IMR-90 (cell line): ENCODE results near the gene SEMA6A. TPM values are rescaled to one million over a fixed set of nuclear protein-coding genes. Genes with fewer than 3 reads are reported as not detected.

ENCODE experiments used
- ATAC-seq: fragments of 200-7000 bp; cut with Tn5 transposase; 2 replicates; pipeline ENCODE4 v1.9.1; 2020; ENCODE audit warnings: low read depth, mild to moderate bottlenecking, moderate library complexity
- BruUV-seq: library from RNA; stranded (reverse); fragments of 400-500 nt; replicated peaks from 2 replicates; lab custom pipeline; 2021; lab: Mats Ljungman, UMichigan
- CTCF ChIA-PET: fragments of 300-600 bp; formaldehyde crosslinking; extraction: SDS; loops from one replicate; lab custom pipeline; 2021; ENCODE audit warnings: antibody characterized with exemption; lab: Yijun Ruan, JAX
- POLR2A ChIA-PET: fragments of 300-600 bp; sonication (Branson Sonifier 250); formaldehyde crosslinking; loops from one replicate; lab custom pipeline; 2022; ENCODE audit warnings: antibody characterized with exemption; ENCODE audit not compliant: unreplicated experiment; lab: Charles Lee
- DNase-seq: peaks from one replicate; pipeline ENCODE4 v3.0.0; 2013
- H2AFZ ChIP-seq: replicated peaks from 2 replicates; pipeline ENCODE3; 2013; ENCODE audit warnings: low read length, mild to moderate bottlenecking; ENCODE audit not compliant: poor library complexity
- H2AK5ac ChIP-seq: 2 replicates; pipeline ENCODE4 v1.6.1; 2013; ENCODE audit warnings: low read depth, low read length, inconsistent platforms
- H2AK9ac ChIP-seq: replicated peaks from 2 replicates; pipeline ENCODE3; 2013; ENCODE audit warnings: mild to moderate bottlenecking, low read depth, low read length, moderate library complexity; ENCODE audit not compliant: poor library complexity
- H2BK120ac ChIP-seq: 2 replicates; pipeline ENCODE4 v1.6.1; 2013; ENCODE audit warnings: low read depth, low read length, inconsistent platforms
- H2BK15ac ChIP-seq: 3 replicates; pipeline ENCODE4 v1.6.1; 2013; ENCODE audit warnings: low read depth, low read length, inconsistent platforms
- H2BK20ac ChIP-seq: 2 replicates; pipeline ENCODE4 v1.6.1; 2013; ENCODE audit warnings: low read depth, mild to moderate bottlenecking, inconsistent platforms, low read length, moderate library complexity
- H2BK5ac ChIP-seq: 2 replicates; pipeline ENCODE4 v1.6.1; 2013; ENCODE audit warnings: mild to moderate bottlenecking, low read depth, low read length, inconsistent platforms; ENCODE audit not compliant: poor library complexity, severe bottlenecking
- H3K14ac ChIP-seq: replicated peaks from 2 replicates; pipeline ENCODE4 v1.6.1; 2013; ENCODE audit warnings: low read depth, low read length, inconsistent platforms
- H3K18ac ChIP-seq: 2 replicates; pipeline ENCODE4 v1.6.1; 2013; ENCODE audit warnings: low read depth, low read length, control low read depth
- H3K23ac ChIP-seq: 2 replicates; pipeline ENCODE4 v1.6.1; 2013; ENCODE audit warnings: low read depth, low read length, inconsistent platforms
- H3K27ac ChIP-seq: 2 replicates; pipeline ENCODE4 v1.5.1; 2013; ENCODE audit warnings: mild to moderate bottlenecking, control low read depth, low read length; ENCODE audit not compliant: insufficient read depth
- H3K27me3 ChIP-seq: 2 replicates; pipeline ENCODE4 v1.6.1; 2013; ENCODE audit warnings: low read length; ENCODE audit not compliant: control insufficient read depth, insufficient read depth
- H3K36me3 ChIP-seq: 2 replicates; pipeline ENCODE4 v1.6.1; 2013; ENCODE audit warnings: low read length, mixed read lengths; ENCODE audit not compliant: control insufficient read depth, insufficient read depth
- H3K4ac ChIP-seq: 2 replicates; pipeline ENCODE4 v1.6.1; 2013; ENCODE audit warnings: low read depth, low read length, inconsistent platforms
- H3K4me1 ChIP-seq: 2 replicates; pipeline ENCODE4 v1.6.1; 2013; ENCODE audit warnings: low read length, mixed read lengths; ENCODE audit not compliant: control insufficient read depth, insufficient read depth
- H3K4me2 ChIP-seq: 2 replicates; pipeline ENCODE4 v1.6.1; 2013; ENCODE audit warnings: low read depth, mild to moderate bottlenecking, control low read depth, low read length, moderate library complexity
- H3K4me3 ChIP-seq: 2 replicates; pipeline ENCODE4 v1.5.1; 2013; ENCODE audit warnings: low read depth, mild to moderate bottlenecking, control low read depth, low read length, moderate library complexity; ENCODE audit not compliant: insufficient read depth
- H3K56ac ChIP-seq: 2 replicates; pipeline ENCODE4 v1.6.1; 2013; ENCODE audit warnings: low read length, inconsistent platforms; ENCODE audit not compliant: insufficient read depth; ENCODE audit errors: extremely low read depth
- H3K79me1 ChIP-seq, 2 experiments: 2 replicates each; pipeline ENCODE4 v1.6.1; 2013; ENCODE audit warnings: low read length in 2 of 2, inconsistent platforms in 1 of 2, low read depth in 1 of 2
- H3K9ac ChIP-seq: 2 replicates; pipeline ENCODE4 v1.6.1; 2013; ENCODE audit warnings: low read depth, low read length, control low read depth
- H3K9me1 ChIP-seq: 2 replicates; pipeline ENCODE4 v1.6.1; 2013; ENCODE audit warnings: low read length, inconsistent platforms; ENCODE audit not compliant: insufficient read depth
- H3K9me3 ChIP-seq: 2 replicates; pipeline ENCODE4 v1.6.1; 2013; ENCODE audit warnings: low read length; ENCODE audit not compliant: control insufficient read depth, insufficient read depth
- H4K20me1 ChIP-seq: 2 replicates; pipeline ENCODE4 v1.6.1; 2013; ENCODE audit warnings: low read length, inconsistent platforms; ENCODE audit not compliant: insufficient read depth
- H4K5ac ChIP-seq: 2 replicates; pipeline ENCODE4 v1.6.1; 2013; ENCODE audit warnings: mild to moderate bottlenecking, low read depth, low read length, control low read depth
- H4K8ac ChIP-seq, 2 experiments: 2 replicates each; pipeline ENCODE4 v1.6.1; 2013; ENCODE audit warnings: low read depth in 2 of 2, low read length in 2 of 2, control low read depth in 1 of 2, inconsistent platforms in 1 of 2
- H4K91ac ChIP-seq: 2 replicates; pipeline ENCODE4 v1.6.1; 2013; ENCODE audit warnings: low read depth, low read length, inconsistent platforms; ENCODE audit not compliant: insufficient read depth
- BHLHE40 ChIP-seq: fragments of 150-350 bp; IDR thresholded peaks from 2 replicates; pipeline ENCODE4 v1.6.1; 2016; ENCODE audit warnings: mild to moderate bottlenecking, low read depth, low read length
- CEBPB ChIP-seq: IDR thresholded peaks from 2 replicates; pipeline ENCODE4 v1.6.1; 2012; ENCODE audit warnings: low read depth, low read length, improper control_type of control experiment
- CHD1 ChIP-seq: IDR thresholded peaks from 2 replicates; pipeline ENCODE4 v1.6.1; 2012; ENCODE audit warnings: low read depth, low read length, improper control_type of control experiment
- CTCF ChIP-seq: conservative IDR thresholded peaks from 2 replicates; pipeline ENCODE4 v1.5.1; 2012; ENCODE audit warnings: mild to moderate bottlenecking, low read depth, low read length, improper control_type of control experiment
- FOS ChIP-seq: fragments of 150-350 bp; IDR thresholded peaks from 2 replicates; pipeline ENCODE4 v1.6.1; 2016; ENCODE audit warnings: low read depth, low read length
- MAFK ChIP-seq: IDR thresholded peaks from 2 replicates; pipeline ENCODE4 v1.6.1; 2012; ENCODE audit warnings: low read depth, low read length, improper control_type of control experiment
- MAZ ChIP-seq: IDR thresholded peaks from 2 replicates; pipeline ENCODE4 v1.6.1; 2012; ENCODE audit warnings: low read depth, mild to moderate bottlenecking, low read length, improper control_type of control experiment, moderate library complexity, borderline replicate concordance
- MXI1 ChIP-seq: IDR thresholded peaks from 2 replicates; pipeline ENCODE4 v1.6.1; 2012; ENCODE audit warnings: low read depth, mild to moderate bottlenecking, low read length, moderate library complexity, borderline replicate concordance
- NFE2L2 ChIP-seq: fragments of 150-350 bp; IDR thresholded peaks from 2 replicates; pipeline ENCODE4 v1.6.1; 2016; ENCODE audit warnings: low read depth, mild to moderate bottlenecking, low read length
- POLR2A ChIP-seq: IDR thresholded peaks from 2 replicates; pipeline ENCODE4 v1.6.1; 2012; ENCODE audit warnings: mild to moderate bottlenecking, low read depth, low read length
- RAD21 ChIP-seq: IDR thresholded peaks from 2 replicates; pipeline ENCODE4 v1.6.1; 2012; ENCODE audit warnings: low read length, improper control_type of control experiment
- RCOR1 ChIP-seq: IDR thresholded peaks from 2 replicates; pipeline ENCODE4 v1.6.1; 2012; ENCODE audit warnings: mild to moderate bottlenecking, low read length, improper control_type of control experiment; ENCODE audit not compliant: insufficient replicate concordance
- RFX5 ChIP-seq: IDR thresholded peaks from 2 replicates; pipeline ENCODE4 v1.8.0; 2012; ENCODE audit warnings: low read depth, mild to moderate bottlenecking, low read length, moderate library complexity
- SMC3 ChIP-seq: fragments of 150-350 bp; IDR thresholded peaks from 2 replicates; pipeline ENCODE4 v1.6.1; 2016; ENCODE audit warnings: low read depth, mild to moderate bottlenecking, antibody characterized with exemption, low read length, moderate library complexity
- USF2 ChIP-seq: fragments of 150-350 bp; IDR thresholded peaks from 2 replicates; pipeline ENCODE4 v1.6.1; 2017; ENCODE audit warnings: mild to moderate bottlenecking, antibody characterized with exemption, low read length, low read depth
- WGBS, 2 experiments: methylation state at CpG; one replicate each; pipeline versions ENCODE4 v1.1.5 to v1.1.7; 2013; ENCODE audit warnings: missing lambda C conversion rate in 2 of 2; ENCODE audit not compliant: insufficient read length in 1 of 2; ENCODE audit errors: extremely low coverage in 2 of 2; 5-methylcytosine and 5-hydroxymethylcytosine counted together
- dilution Hi-C: fragments of 300-500 bp; cut with HindIII; formaldehyde crosslinking; loops from one replicate; pipeline ENCODE4 v1.14.3; 2018; ENCODE audit warnings: low sequenced_read_pairs; ENCODE audit not compliant: unreplicated experiment
- in situ Hi-C: fragments of 300-500 bp; cut with MboI; formaldehyde crosslinking; loops from 3 replicates; pipeline ENCODE4 v1.14.3; 2019; ENCODE audit warnings: low sequenced_read_pairs, inconsistent platforms, mixed read lengths
- intact Hi-C: fragments of 100-400 bp; cut with micrococcal nuclease; formaldehyde crosslinking; loops from 2 replicates; pipeline ENCODE4 v1.10.0; 2022
- polyA plus RNA-seq, 3 experiments: library from polyadenylated mRNA; depleted of rRNA; stranded (reverse); fragments of >200 nt; gene quantifications; 2 replicates each; pipeline ENCODE4 v1.2.3, GENCODE V29; 2012; ENCODE audit warnings: low replicate concordance in 1 of 3
- total RNA-seq: library from RNA; depleted of rRNA; stranded (reverse); fragments of >200 nt; gene quantifications from 2 replicates; pipeline ENCODE4 v1.2.3, GENCODE V29; 2012
- TF ChIP-seq, protein P1 (sequence below): fragments of 150-350 bp; IDR thresholded peaks from 2 replicates; pipeline ENCODE4 v1.6.1; 2016; ENCODE audit warnings: low read depth, mild to moderate bottlenecking, low read length, moderate library complexity, borderline replicate concordance

The SEMA6A gene
- total and polyA plus RNA-seq, 2 of the 4 experiments (the other 2 are of a cell fraction) = 0.27 to 0.36 TPM

DNA sequence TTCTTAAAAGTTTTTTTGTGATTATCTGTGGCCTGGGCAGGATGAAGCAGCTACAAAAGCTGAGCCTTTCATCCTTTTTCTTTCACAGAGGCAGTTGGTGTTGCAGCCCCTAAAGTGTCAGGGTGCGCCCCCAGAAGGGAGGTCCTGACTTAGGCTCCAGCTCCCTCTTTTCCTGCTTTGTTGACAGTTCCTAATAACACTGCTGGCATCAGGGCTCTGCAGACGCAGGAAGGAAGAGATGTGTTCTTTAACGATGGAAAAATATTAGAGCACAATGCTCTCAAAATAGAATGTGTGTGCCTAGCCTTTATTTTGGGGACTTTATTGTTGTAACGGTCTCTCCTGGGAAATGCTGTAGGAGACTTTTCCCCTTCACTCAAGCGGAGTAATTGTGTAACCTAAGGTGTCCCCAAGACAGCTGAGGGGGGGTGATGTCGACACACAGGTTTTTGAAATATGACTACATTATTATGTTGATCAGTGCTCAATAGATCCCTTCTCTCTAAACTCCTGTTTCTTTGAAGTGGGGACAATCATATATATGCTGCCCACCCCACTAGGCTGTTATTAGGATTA is 135.6 kb downstream of the SEMA6A start:
- H2AK5ac ChIP-seq = no peak overlapping the region
- no TSS peak for BruUV-seq
- no peak overlapping the region for H3K23ac ChIP-seq
- H3K9ac ChIP-seq = no peak overlapping the region
- H4K91ac ChIP-seq = no peak overlapping the region
- intact Hi-C loops = no loop called here
- H3K9me3 ChIP-seq = no peaks in the 10 kb centered on the region
- no peak overlapping the region for H2AK9ac ChIP-seq
- no peaks in the 10 kb centered on the region for H3K79me1 ChIP-seq
- no peak overlapping the region for H2BK20ac ChIP-seq
- TF ChIP-seq RAD21 = no peak
- no peak for TF ChIP-seq SMC3
- no peak for TF ChIP-seq CHD1
- TF ChIP-seq RCOR1 = no peak
- no peak for TF ChIP-seq MAZ
- no peak for TF ChIP-seq RFX5
- TF ChIP-seq MAFK = no peak
- no peak for TF ChIP-seq BHLHE40
- TF ChIP-seq, protein P1, sequence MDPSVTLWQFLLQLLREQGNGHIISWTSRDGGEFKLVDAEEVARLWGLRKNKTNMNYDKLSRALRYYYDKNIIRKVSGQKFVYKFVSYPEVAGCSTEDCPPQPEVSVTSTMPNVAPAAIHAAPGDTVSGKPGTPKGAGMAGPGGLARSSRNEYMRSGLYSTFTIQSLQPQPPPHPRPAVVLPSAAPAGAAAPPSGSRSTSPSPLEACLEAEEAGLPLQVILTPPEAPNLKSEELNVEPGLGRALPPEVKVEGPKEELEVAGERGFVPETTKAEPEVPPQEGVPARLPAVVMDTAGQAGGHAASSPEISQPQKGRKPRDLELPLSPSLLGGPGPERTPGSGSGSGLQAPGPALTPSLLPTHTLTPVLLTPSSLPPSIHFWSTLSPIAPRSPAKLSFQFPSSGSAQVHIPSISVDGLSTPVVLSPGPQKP = no peak
- no peak for TF ChIP-seq MXI1
- TF ChIP-seq CTCF = no peak
- TF ChIP-seq FOS = no peak
- TF ChIP-seq POLR2A = no peak
- no peak for TF ChIP-seq CEBPB
- TF ChIP-seq USF2 = no peak
- no peak for TF ChIP-seq NFE2L2
- no peak overlapping the region for H3K27ac ChIP-seq
- H4K8ac ChIP-seq = no peak overlapping the region
- H3K4me1 ChIP-seq = no peaks in the 10 kb centered on the region
- no peak overlapping the region for H3K14ac ChIP-seq
- in situ Hi-C loops = no loop called here
- H4K5ac ChIP-seq = no peak overlapping the region
- no peak overlapping the region for H3K4me2 ChIP-seq
- H2BK5ac ChIP-seq = no peak overlapping the region
- H2AFZ ChIP-seq = no peak overlapping the region
- H3K9me1 ChIP-seq = no peaks in the 10 kb centered on the region
- no peaks in the 10 kb centered on the region; the same call in none of the 2 replicates for H3K27me3 ChIP-seq
- ATAC-seq (no peak), DNase-seq (no peak)
- ChIA-PET CTCF (no interaction called here), POLR2A (no interaction called here)
- no peak overlapping the region for H3K56ac ChIP-seq
- H3K18ac ChIP-seq = no peak overlapping the region
- H4K20me1 ChIP-seq = no peaks in the 10 kb centered on the region
- no peak overlapping the region for H3K4ac ChIP-seq
- dilution Hi-C loops = no loop called here
- H3K36me3 ChIP-seq = no peaks in the 10 kb centered on the region
- H3K4me3 ChIP-seq = no peak overlapping the region
- H2BK15ac ChIP-seq = no peak overlapping the region
- no peak overlapping the region for H2BK120ac ChIP-seq
- WGBS, 2 experiments = no CpG with 5 or more reads among the region's 6 CpGs
